Measurements from ENCODE around the gene GBP7.

- TF ChIP-seq CTCF (IDR thresholded peaks at IDR 0.05; ENCODE audit: low read depth, low read length, missing input control) = no peak
- no peak for TF ChIP-seq ZBTB33 (IDR thresholded peaks at IDR 0.05)
- TF ChIP-seq NR2F2 (IDR thresholded peaks at IDR 0.05) = no peak
- no peak for TF ChIP-seq EGR1 (IDR thresholded peaks at IDR 0.05; ENCODE audit: low read depth in 2 of 2)
- TF ChIP-seq SP1 (IDR thresholded peaks at IDR 0.05) = no peak
- TF ChIP-seq YY1 (IDR thresholded peaks at IDR 0.05) = no peak
- no peak for TF ChIP-seq HNF4A (conservative IDR thresholded peaks at IDR 0.05)
- TF ChIP-seq ATF3 (IDR thresholded peaks at IDR 0.05) = no peak
- TF ChIP-seq GABPA (IDR thresholded peaks at IDR 0.05 in 1 of 2, conservative IDR thresholded peaks at IDR 0.05 in 1 of 2) = no peak
- TF ChIP-seq RAD21 (IDR thresholded peaks at IDR 0.05) = no peak
- TF ChIP-seq MAX (IDR thresholded peaks at IDR 0.05) = no peak
- no peak for TF ChIP-seq FOXA2 (IDR thresholded peaks at IDR 0.05)
- no peak for TF ChIP-seq REST (IDR thresholded peaks at IDR 0.05)
Observed at GRCh38 chr1:89095737-89096136, 80.1 kb downstream of the GBP7 start.

Measured in liver (tissue), 3 donors.